IMR-90 (cell line): ENCODE results near the gene NCF2. TPM values are rescaled to one million over a fixed set of nuclear protein-coding genes. Genes with fewer than 3 reads are reported as not detected.

Experiments used
- ATAC-seq: fragments of 200-7000 bp; cut with Tn5 transposase; 2 replicates; pipeline ENCODE4 v1.9.1; 2020; ENCODE audit warnings: low read depth, mild to moderate bottlenecking, moderate library complexity
- BruUV-seq: library from RNA; stranded (reverse); fragments of 400-500 nt; replicated peaks from 2 replicates; lab custom pipeline; 2021; lab: Mats Ljungman, UMichigan
- CTCF ChIA-PET: fragments of 300-600 bp; formaldehyde crosslinking; extraction: SDS; loops from one replicate; lab custom pipeline; 2021; ENCODE audit warnings: antibody characterized with exemption; lab: Yijun Ruan, JAX
- POLR2A ChIA-PET: fragments of 300-600 bp; sonication (Branson Sonifier 250); formaldehyde crosslinking; loops from one replicate; lab custom pipeline; 2022; ENCODE audit warnings: antibody characterized with exemption; ENCODE audit not compliant: unreplicated experiment; lab: Charles Lee
- DNase-seq: peaks from one replicate; pipeline ENCODE4 v3.0.0; 2013
- H2AFZ ChIP-seq: replicated peaks from 2 replicates; pipeline ENCODE3; 2013; ENCODE audit warnings: low read length, mild to moderate bottlenecking; ENCODE audit not compliant: poor library complexity
- H2AK5ac ChIP-seq: 2 replicates; pipeline ENCODE4 v1.6.1; 2013; ENCODE audit warnings: low read depth, low read length, inconsistent platforms
- H2AK9ac ChIP-seq: replicated peaks from 2 replicates; pipeline ENCODE3; 2013; ENCODE audit warnings: mild to moderate bottlenecking, low read depth, low read length, moderate library complexity; ENCODE audit not compliant: poor library complexity
- H2BK120ac ChIP-seq: 2 replicates; pipeline ENCODE4 v1.6.1; 2013; ENCODE audit warnings: low read depth, low read length, inconsistent platforms
- H2BK15ac ChIP-seq: 3 replicates; pipeline ENCODE4 v1.6.1; 2013; ENCODE audit warnings: low read depth, low read length, inconsistent platforms
- H2BK20ac ChIP-seq: 2 replicates; pipeline ENCODE4 v1.6.1; 2013; ENCODE audit warnings: low read depth, mild to moderate bottlenecking, inconsistent platforms, low read length, moderate library complexity
- H2BK5ac ChIP-seq: 2 replicates; pipeline ENCODE4 v1.6.1; 2013; ENCODE audit warnings: mild to moderate bottlenecking, low read depth, low read length, inconsistent platforms; ENCODE audit not compliant: poor library complexity, severe bottlenecking
- H3K14ac ChIP-seq: replicated peaks from 2 replicates; pipeline ENCODE4 v1.6.1; 2013; ENCODE audit warnings: low read depth, low read length, inconsistent platforms
- H3K18ac ChIP-seq: 2 replicates; pipeline ENCODE4 v1.6.1; 2013; ENCODE audit warnings: low read depth, low read length, control low read depth
- H3K23ac ChIP-seq: 2 replicates; pipeline ENCODE4 v1.6.1; 2013; ENCODE audit warnings: low read depth, low read length, inconsistent platforms
- H3K27ac ChIP-seq: 2 replicates; pipeline ENCODE4 v1.5.1; 2013; ENCODE audit warnings: mild to moderate bottlenecking, control low read depth, low read length; ENCODE audit not compliant: insufficient read depth
- H3K27me3 ChIP-seq: 2 replicates; pipeline ENCODE4 v1.6.1; 2013; ENCODE audit warnings: low read length; ENCODE audit not compliant: control insufficient read depth, insufficient read depth
- H3K36me3 ChIP-seq: 2 replicates; pipeline ENCODE4 v1.6.1; 2013; ENCODE audit warnings: low read length, mixed read lengths; ENCODE audit not compliant: control insufficient read depth, insufficient read depth
- H3K4ac ChIP-seq: 2 replicates; pipeline ENCODE4 v1.6.1; 2013; ENCODE audit warnings: low read depth, low read length, inconsistent platforms
- H3K4me1 ChIP-seq: 2 replicates; pipeline ENCODE4 v1.6.1; 2013; ENCODE audit warnings: low read length, mixed read lengths; ENCODE audit not compliant: control insufficient read depth, insufficient read depth
- H3K4me2 ChIP-seq: 2 replicates; pipeline ENCODE4 v1.6.1; 2013; ENCODE audit warnings: low read depth, mild to moderate bottlenecking, control low read depth, low read length, moderate library complexity
- H3K4me3 ChIP-seq: 2 replicates; pipeline ENCODE4 v1.5.1; 2013; ENCODE audit warnings: low read depth, mild to moderate bottlenecking, control low read depth, low read length, moderate library complexity; ENCODE audit not compliant: insufficient read depth
- H3K56ac ChIP-seq: 2 replicates; pipeline ENCODE4 v1.6.1; 2013; ENCODE audit warnings: low read length, inconsistent platforms; ENCODE audit not compliant: insufficient read depth; ENCODE audit errors: extremely low read depth
- H3K79me1 ChIP-seq, 2 experiments: 2 replicates each; pipeline ENCODE4 v1.6.1; 2013; ENCODE audit warnings: low read length in 2 of 2, inconsistent platforms in 1 of 2, low read depth in 1 of 2
- H3K9ac ChIP-seq: 2 replicates; pipeline ENCODE4 v1.6.1; 2013; ENCODE audit warnings: low read depth, low read length, control low read depth
- H3K9me1 ChIP-seq: 2 replicates; pipeline ENCODE4 v1.6.1; 2013; ENCODE audit warnings: low read length, inconsistent platforms; ENCODE audit not compliant: insufficient read depth
- H3K9me3 ChIP-seq: 2 replicates; pipeline ENCODE4 v1.6.1; 2013; ENCODE audit warnings: low read length; ENCODE audit not compliant: control insufficient read depth, insufficient read depth
- H4K20me1 ChIP-seq: 2 replicates; pipeline ENCODE4 v1.6.1; 2013; ENCODE audit warnings: low read length, inconsistent platforms; ENCODE audit not compliant: insufficient read depth
- H4K5ac ChIP-seq: 2 replicates; pipeline ENCODE4 v1.6.1; 2013; ENCODE audit warnings: mild to moderate bottlenecking, low read depth, low read length, control low read depth
- H4K8ac ChIP-seq, 2 experiments: 2 replicates each; pipeline ENCODE4 v1.6.1; 2013; ENCODE audit warnings: low read depth in 2 of 2, low read length in 2 of 2, control low read depth in 1 of 2, inconsistent platforms in 1 of 2
- H4K91ac ChIP-seq: 2 replicates; pipeline ENCODE4 v1.6.1; 2013; ENCODE audit warnings: low read depth, low read length, inconsistent platforms; ENCODE audit not compliant: insufficient read depth
- BHLHE40 ChIP-seq: fragments of 150-350 bp; IDR thresholded peaks from 2 replicates; pipeline ENCODE4 v1.6.1; 2016; ENCODE audit warnings: mild to moderate bottlenecking, low read depth, low read length
- CEBPB ChIP-seq: IDR thresholded peaks from 2 replicates; pipeline ENCODE4 v1.6.1; 2012; ENCODE audit warnings: low read depth, low read length, improper control_type of control experiment
- CHD1 ChIP-seq: IDR thresholded peaks from 2 replicates; pipeline ENCODE4 v1.6.1; 2012; ENCODE audit warnings: low read depth, low read length, improper control_type of control experiment
- FOS ChIP-seq: fragments of 150-350 bp; IDR thresholded peaks from 2 replicates; pipeline ENCODE4 v1.6.1; 2016; ENCODE audit warnings: low read depth, low read length
- MAFK ChIP-seq: IDR thresholded peaks from 2 replicates; pipeline ENCODE4 v1.6.1; 2012; ENCODE audit warnings: low read depth, low read length, improper control_type of control experiment
- MAZ ChIP-seq: IDR thresholded peaks from 2 replicates; pipeline ENCODE4 v1.6.1; 2012; ENCODE audit warnings: low read depth, mild to moderate bottlenecking, low read length, improper control_type of control experiment, moderate library complexity, borderline replicate concordance
- POLR2A ChIP-seq: IDR thresholded peaks from 2 replicates; pipeline ENCODE4 v1.6.1; 2012; ENCODE audit warnings: mild to moderate bottlenecking, low read depth, low read length
- RCOR1 ChIP-seq: IDR thresholded peaks from 2 replicates; pipeline ENCODE4 v1.6.1; 2012; ENCODE audit warnings: mild to moderate bottlenecking, low read length, improper control_type of control experiment; ENCODE audit not compliant: insufficient replicate concordance
- RFX5 ChIP-seq: IDR thresholded peaks from 2 replicates; pipeline ENCODE4 v1.8.0; 2012; ENCODE audit warnings: low read depth, mild to moderate bottlenecking, low read length, moderate library complexity
- SMC3 ChIP-seq: fragments of 150-350 bp; IDR thresholded peaks from 2 replicates; pipeline ENCODE4 v1.6.1; 2016; ENCODE audit warnings: low read depth, mild to moderate bottlenecking, antibody characterized with exemption, low read length, moderate library complexity
- WGBS, 2 experiments: methylation state at CpG; one replicate each; pipeline versions ENCODE4 v1.1.5 to v1.1.7; 2013; ENCODE audit warnings: missing lambda C conversion rate in 2 of 2; ENCODE audit not compliant: insufficient read length in 1 of 2; ENCODE audit errors: extremely low coverage in 2 of 2; 5-methylcytosine and 5-hydroxymethylcytosine counted together
- dilution Hi-C: fragments of 300-500 bp; cut with HindIII; formaldehyde crosslinking; loops from one replicate; pipeline ENCODE4 v1.14.3; 2018; ENCODE audit warnings: low sequenced_read_pairs; ENCODE audit not compliant: unreplicated experiment
- in situ Hi-C: fragments of 300-500 bp; cut with MboI; formaldehyde crosslinking; loops from 3 replicates; pipeline ENCODE4 v1.14.3; 2019; ENCODE audit warnings: low sequenced_read_pairs, inconsistent platforms, mixed read lengths
- intact Hi-C: fragments of 100-400 bp; cut with micrococcal nuclease; formaldehyde crosslinking; loops from 2 replicates; pipeline ENCODE4 v1.10.0; 2022
- polyA plus RNA-seq, 3 experiments: library from polyadenylated mRNA; depleted of rRNA; stranded (reverse); fragments of >200 nt; gene quantifications; 2 replicates each; pipeline ENCODE4 v1.2.3, GENCODE V29; 2012; ENCODE audit warnings: low replicate concordance in 1 of 3
- total RNA-seq: library from RNA; depleted of rRNA; stranded (reverse); fragments of >200 nt; gene quantifications from 2 replicates; pipeline ENCODE4 v1.2.3, GENCODE V29; 2012
- TF ChIP-seq, protein P1 (sequence below): fragments of 150-350 bp; IDR thresholded peaks from 2 replicates; pipeline ENCODE4 v1.6.1; 2016; ENCODE audit warnings: low read depth, mild to moderate bottlenecking, low read length, moderate library complexity, borderline replicate concordance
- TF ChIP-seq, protein P2 (sequence below): fragments of 150-350 bp; IDR thresholded peaks from 2 replicates; pipeline ENCODE4 v1.6.1; 2017; ENCODE audit warnings: mild to moderate bottlenecking, antibody characterized with exemption, low read length, low read depth

NCF2 gene
- total and polyA plus RNA-seq, 2 of the 4 experiments (the other 2 are of a cell fraction), result 3.2 to 4.2 TPM

DNA sequence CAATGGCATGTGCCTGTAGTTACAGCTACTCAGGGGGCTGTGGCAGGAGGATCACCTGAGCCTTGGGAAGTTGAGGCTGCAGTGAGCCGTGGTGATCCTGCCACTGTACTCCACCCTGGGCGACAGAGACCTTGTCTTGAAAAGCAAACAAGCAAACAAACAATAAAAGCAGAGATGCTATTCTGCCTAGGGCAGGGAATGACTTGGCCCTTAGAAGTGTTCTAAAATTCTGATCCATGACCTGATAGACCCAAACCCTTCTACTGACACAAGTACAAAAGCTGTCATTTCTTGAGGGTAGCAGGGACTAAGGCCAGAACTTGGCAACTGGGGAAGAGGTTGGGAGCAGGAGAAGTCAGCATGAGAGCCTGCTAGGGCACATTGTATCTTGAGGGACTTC, 15.6 kb upstream of the NCF2 start:
- dilution Hi-C loops, result no loop called here
- Histone ChIP-seq H3K14ac (peak overlapping the region; percentile 73), H3K18ac (no peak overlapping the region; the same call in 1 of the 2 replicates), H2AK9ac (no peak overlapping the region), H3K36me3 (no peaks in the 10 kb centered on the region), H4K20me1 (no peaks in the 10 kb centered on the region), H2BK120ac (peak overlapping the region; percentile 72), H3K4me1 (peaks cover 23% of the 10 kb centered on the region), H3K27me3 (no peaks in the 10 kb centered on the region), H3K4me3 (no peak overlapping the region), H3K9me1 (peaks cover 19% of the 10 kb centered on the region), H3K9ac (no peak overlapping the region), H2BK20ac (peak overlapping the region; percentile 80; the same call in 1 of the 2 replicates), H3K4ac (peak overlapping the region; percentile 64; the same call in 1 of the 2 replicates), H3K27ac (no peak overlapping the region), H4K5ac (peak overlapping the region; percentile 15; the same call in 1 of the 2 replicates), H4K91ac (peak overlapping the region; percentile 53), H2AK5ac (no peak overlapping the region), H2AFZ (no peak overlapping the region), H3K9me3 (no peaks in the 10 kb centered on the region), H3K56ac (no peak overlapping the region), H4K8ac (peak overlapping the region in 1 of 2 experiments; percentile 51; a peak in 2 of 4 replicates), H3K4me2 (no peak overlapping the region), H2BK5ac (peak overlapping the region; percentile 42), H3K23ac (no peak overlapping the region; the same call in 1 of the 2 replicates), H3K79me1 (peaks cover 0 to 4% of the 10 kb centered on the region in 2 experiments; a peak in 2 of 4 replicates), H2BK15ac (peak overlapping the region; percentile 77; the same call in 2 of the 3 replicates)
- 82% methylated on average over 2 of the region's 2 CpGs; no CpG with 5 or more reads in 1 of the 2 experiments for WGBS, 2 experiments
- intact Hi-C loops, result loop anchor here (5.0 kb wide), 1 partner anchor 134 kb away; the partner anchor contains the start of gene SMG7
- POLR2A ChIA-PET, result no interaction called here
- TF ChIP-seq BHLHE40, result no peak
- TF ChIP-seq, protein P1, sequence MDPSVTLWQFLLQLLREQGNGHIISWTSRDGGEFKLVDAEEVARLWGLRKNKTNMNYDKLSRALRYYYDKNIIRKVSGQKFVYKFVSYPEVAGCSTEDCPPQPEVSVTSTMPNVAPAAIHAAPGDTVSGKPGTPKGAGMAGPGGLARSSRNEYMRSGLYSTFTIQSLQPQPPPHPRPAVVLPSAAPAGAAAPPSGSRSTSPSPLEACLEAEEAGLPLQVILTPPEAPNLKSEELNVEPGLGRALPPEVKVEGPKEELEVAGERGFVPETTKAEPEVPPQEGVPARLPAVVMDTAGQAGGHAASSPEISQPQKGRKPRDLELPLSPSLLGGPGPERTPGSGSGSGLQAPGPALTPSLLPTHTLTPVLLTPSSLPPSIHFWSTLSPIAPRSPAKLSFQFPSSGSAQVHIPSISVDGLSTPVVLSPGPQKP, result no peak
- no peak for TF ChIP-seq CEBPB
- no peak for TF ChIP-seq RCOR1
- no peak for TF ChIP-seq MAFK
- TF ChIP-seq FOS, result no peak
- no peak for TF ChIP-seq RFX5
- no peak for TF ChIP-seq POLR2A
- TF ChIP-seq CHD1, result no peak
- TF ChIP-seq SMC3, result no peak
- TF ChIP-seq, protein P2, sequence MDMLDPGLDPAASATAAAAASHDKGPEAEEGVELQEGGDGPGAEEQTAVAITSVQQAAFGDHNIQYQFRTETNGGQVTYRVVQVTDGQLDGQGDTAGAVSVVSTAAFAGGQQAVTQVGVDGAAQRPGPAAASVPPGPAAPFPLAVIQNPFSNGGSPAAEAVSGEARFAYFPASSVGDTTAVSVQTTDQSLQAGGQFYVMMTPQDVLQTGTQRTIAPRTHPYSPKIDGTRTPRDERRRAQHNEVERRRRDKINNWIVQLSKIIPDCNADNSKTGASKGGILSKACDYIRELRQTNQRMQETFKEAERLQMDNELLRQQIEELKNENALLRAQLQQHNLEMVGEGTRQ, result no peak
- TF ChIP-seq MAZ, result no peak
- in situ Hi-C loops, result no loop called here
- no peak for DNase-seq
- no peak for ATAC-seq
- BruUV-seq, result no TSS peak
- CTCF ChIA-PET, result no interaction called here
